CD4-positive, alpha-beta T cell treated with Interleukin-21 for 1 hour (primary cell): ENCODE data around the gene MLH3.

Experiments used
- DNase-seq: peaks from one replicate; pipeline ENCODE4 v3.0.0-alpha.2; 2020

Gene MLH3

GRCh38 chr14:74981462-74981782 lies 69.8 kb downstream of the MLH3 start:
- no peak for DNase-seq

DNA sequence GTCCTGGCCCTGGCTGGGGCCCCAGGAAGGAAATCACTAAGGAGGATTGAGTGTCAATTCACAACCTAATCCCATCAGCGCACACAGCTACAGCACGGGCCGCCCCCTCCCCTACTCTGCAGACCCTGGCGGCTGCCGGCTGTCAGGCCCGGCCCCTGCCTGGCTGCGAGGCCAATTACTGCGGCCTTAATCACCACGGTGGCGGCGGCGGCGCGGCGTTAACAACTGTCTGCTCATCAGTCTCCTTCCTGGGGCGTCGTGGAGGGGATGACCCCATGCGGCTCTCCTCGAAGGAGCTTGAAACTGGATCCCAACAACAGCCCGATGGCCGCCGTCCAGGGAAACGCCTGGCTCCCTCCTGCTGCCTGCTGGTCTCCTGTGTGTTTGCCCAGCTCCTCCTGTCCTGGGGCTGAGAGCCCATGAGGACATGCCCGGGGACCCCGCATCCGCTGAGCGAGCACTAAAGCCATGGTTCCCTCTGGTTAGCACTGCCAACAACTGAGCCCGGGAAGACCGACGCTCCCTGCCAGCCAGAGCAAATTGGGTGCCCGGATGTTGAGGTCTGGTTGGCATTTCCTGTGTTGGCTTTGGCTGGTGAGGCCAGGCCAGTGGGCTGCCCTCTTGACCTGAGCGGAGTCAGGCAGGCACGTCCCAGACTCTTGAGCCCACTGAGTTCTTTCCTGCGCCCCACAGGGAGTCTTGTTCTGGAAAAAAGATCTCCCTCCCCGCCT lies 70.4 kb downstream of the MLH3 start:
- DNase-seq, result no peak

DNA sequence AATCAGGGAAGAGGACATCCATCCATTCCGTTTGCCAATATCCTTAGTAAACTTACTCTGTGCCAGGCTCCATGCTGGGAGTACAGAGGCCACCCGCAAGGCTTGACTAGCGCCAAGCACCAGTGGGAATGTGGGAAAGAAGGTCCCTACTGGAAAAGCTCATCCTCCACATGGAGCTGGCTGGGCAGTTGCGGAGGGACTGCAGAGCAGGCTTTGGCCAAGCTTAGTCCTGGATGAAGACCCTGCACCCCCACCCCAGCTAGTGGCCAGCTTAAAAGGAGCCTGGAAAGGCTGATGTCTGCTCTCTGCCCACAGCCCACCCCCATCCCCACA lies 70.9 kb downstream of the MLH3 start:
- DNase-seq, result no peak

DNA sequence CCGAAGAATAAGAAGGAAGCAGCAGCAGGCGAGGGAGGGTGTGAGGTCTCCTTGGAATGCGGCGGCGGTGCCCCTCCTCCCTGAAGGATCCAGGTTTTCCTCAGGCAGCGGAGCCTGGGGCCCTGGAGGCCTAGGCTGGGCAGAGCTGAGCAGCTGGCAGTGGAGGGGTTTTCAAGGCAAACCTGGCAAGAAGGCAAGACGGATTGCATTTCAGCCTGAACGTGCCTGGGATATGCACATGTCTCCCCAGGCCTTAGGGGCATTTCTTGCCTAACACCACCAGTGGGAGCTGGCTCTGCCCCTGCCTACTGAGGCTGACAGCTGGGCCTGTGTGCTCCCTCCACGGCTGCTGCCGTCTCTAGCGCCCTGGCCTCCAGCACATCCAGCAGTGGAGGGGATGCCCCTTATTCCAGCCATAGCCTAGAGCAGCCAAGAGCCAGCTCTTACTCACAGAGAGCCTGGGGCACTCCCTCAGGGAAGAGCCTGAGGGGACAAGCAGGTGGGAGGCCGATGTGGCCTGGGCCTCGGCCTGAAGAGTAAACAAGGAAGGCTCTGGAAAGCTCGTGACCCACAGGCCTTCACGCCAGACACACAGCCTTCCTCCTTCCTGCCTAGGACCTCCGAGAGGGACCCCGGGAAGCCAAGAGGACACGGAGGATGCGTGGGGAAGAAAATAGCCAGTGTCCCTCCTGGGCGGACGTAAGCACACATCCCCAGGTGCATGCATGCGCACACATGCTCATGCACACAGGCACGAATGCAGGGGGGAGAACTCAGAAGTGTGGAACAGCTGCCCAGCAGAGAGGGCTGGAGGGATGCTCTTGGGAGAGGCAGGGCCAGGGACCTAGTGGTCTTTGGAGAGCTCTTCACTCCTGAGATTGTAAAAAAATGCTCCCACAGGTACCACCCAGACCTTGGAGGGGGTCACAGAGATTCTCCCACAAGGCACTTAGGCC lies 71.5 kb downstream of the MLH3 start:
- no peak for DNase-seq

DNA sequence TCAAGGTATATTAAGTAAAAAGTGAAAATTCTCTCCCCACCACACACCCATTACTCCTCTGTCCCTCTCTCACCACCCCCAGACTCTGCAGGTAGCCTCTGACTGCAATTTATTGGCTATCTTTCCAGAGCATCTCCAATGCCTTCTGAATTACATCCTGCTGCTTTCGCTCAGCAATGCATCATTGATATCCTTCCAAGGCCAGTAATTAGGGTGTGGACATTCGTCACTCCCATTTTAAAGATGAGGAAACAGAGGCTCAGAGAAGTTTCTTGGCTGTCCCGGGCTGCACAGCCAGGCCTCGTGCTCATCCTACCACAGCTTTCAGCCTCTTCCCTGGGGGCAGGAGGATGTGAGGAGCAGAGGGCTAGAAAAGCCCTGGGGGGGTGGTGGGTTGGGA lies 72.2 kb downstream of the MLH3 start:
- DNase-seq, result no peak

DNA sequence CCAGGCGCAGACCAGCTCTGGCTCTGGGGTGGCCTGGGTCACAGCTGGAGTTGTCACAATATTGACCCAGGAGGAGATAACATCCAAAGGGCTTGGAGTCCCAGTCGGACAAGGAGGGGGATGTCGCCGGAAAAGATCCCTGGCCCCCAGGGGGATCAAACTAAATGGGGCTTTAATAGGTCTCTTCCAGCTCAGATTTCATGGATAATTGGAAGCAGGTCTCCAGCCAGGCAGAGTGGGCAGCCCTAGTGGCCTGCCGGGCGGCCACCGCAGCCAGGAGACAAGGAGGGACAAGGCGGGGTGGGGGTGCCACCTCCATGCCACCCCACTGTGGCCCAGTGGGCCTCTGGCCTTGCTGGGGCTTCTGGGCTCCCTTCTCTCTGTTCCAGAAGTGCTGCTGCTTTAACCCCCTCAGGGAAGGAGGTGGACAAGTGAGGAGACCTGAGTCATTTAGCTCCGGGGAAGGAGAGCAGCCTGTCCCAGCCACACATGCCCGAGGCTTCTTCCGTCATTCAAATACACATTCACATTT lies 72.8 kb downstream of the MLH3 start:
- no peak for DNase-seq

GRCh38 chr14:74977901-74978385 lies 73.3 kb downstream of the MLH3 start:
- no peak for DNase-seq

- no peak for DNase-seq
Measured at GRCh38 chr14:74977164-74977900, 73.9 kb downstream of the MLH3 start.

GRCh38 chr14:74976264-74977113 lies 74.8 kb downstream of the MLH3 start:
- DNase-seq, result no peak

DNA sequence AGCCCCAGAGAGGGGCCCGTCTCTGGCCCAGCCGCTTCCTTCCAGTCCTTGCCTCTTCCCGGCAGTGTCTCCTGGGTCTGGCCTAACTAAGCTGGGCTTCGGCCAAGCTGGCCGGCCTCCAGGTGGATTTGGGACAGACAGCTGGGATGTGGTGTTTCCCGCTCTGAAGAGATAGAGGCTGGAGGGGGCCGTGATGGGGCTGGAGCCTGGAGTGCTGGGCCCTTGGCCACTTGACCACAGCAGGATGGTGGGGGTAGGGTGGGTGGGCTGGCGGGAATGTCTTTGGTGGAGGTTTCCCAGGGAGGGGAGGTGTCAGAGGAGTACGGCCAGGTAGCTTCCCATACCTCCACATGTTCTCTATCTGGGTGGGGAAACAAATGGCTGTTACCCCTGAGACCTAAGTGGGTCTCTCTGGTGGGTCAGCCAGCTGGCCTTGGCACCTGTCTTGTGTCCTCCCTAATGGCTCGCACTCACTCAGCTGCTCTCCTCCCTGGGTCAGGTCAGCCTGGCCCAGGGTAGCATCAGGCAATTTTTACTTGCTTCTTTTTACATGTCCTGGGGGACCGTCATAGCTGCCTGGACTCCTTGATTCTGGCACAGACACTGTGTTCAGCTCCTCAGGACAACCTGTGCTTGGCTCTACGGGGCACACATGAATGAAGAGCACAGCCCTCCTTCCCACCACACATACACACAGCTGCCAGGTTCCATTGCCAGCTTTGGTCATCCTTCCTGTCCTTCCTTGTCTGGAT lies 76.0 kb downstream of the MLH3 start:
- no peak for DNase-seq

DNA sequence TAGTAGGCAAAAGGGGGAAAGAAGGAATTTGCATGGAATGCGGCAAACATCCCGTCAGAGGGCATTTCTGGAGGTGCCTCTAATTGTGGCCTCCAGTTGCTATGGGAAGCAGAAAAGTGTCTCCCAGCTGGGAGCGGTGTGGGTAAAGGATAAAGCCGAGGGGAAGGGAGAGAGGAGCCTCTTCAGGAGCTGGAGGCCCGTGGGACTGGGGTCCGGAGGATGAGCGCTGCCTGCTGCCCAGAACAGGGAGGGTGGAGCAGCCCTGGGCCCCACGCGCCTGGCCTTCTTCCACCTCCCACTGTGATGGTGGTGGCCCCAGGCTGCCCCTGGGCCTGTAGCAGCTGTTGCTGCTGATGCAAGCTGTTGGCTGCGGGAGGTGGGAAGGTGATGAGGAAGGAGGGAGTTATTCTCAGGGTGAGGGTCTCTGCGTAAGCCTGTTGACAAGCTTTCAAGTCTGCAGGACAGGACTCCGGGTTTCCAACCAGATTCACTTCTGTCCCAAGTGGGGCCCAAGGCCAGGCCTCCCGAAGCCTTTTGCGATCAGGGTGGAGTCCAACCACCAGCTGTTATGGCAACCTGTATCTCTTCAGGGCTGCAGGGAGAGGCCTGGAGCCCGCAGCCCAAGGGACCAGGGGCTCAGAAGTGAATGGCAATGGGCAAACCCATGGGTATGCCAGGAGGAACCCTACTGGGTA lies 76.8 kb downstream of the MLH3 start:
- no peak for DNase-seq

GRCh38 chr14:74973905-74974363 lies 77.3 kb downstream of the MLH3 start:
- no peak for DNase-seq

- DNase-seq, result no peak
Measured at GRCh38 chr14:74973003-74973653, 78.1 kb downstream of the MLH3 start.

- DNase-seq, result no peak
Measured at GRCh38 chr14:74968811-74969210, 82.5 kb downstream of the MLH3 start.

GRCh38 chr14:74965486-74966153 lies 85.6 kb downstream of the MLH3 start:
- no peak for DNase-seq

DNA sequence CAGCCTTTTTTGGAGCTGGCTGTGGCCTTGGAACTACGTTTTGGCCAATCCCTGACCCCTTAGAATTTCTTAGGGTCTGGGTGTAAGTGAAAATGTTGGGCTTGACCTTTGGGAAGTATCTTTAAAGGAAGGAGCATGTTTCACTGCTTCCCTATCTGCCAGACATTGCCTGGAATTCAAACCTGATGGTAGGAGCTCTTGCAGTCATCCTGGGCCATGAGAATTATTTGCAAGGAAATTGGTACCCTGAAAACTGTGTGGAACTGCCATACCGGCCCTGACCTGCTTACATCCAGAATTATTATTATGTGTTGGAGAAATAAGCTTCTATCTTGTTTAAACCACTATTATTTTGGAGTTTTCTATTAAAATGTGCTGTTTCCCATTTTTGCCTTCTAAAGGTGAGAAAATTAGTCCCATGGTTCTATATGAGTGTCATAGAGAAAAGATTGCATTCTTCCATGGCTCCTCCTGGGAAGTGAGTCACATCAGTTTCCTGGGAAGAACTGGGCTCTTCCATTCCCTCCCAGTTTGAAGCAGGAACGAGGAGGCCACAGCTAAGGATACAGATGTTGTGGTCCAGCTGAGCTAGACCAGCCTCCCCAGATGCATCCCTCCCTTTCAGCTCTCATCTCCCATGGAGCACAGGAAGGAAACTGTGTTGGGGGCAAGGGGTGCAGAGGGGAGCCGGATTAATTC lies 86.3 kb downstream of the MLH3 start:
- DNase-seq, result no peak
